Measurements from ENCODE around the gene CASP7.

DNA sequence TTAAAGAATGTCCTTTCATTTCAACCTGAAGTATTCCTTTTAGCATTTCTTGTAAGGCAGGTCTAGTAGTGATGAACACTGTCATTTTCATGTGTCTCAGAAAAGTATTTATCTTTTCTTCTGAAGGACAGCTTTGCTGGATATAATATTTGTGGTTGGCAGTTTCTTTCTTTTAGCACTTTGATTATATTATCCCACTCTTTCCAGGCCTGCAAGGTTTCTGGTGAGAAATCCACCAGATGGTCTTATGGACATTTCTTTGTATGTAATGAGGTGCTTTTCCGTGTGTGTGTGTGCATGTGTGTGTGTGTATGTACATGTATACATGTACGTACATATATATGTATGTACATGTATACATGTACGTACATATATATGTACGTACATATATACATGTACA, 7.3 kb downstream of the CASP7 start:
- TF ChIP-seq CTCF (IDR thresholded peaks at IDR 0.05) (no peak), POLR2A (IDR thresholded peaks at IDR 0.05) (no peak), POLR2AphosphoS5 (IDR thresholded peaks at IDR 0.05) (no peak), EP300 (IDR thresholded peaks at IDR 0.05) (no peak)
